Fibroblast of peridontal ligament (primary cell): ENCODE measurements around the gene MREG.
"Not testable (repeated sequence)": the region's sequence is repeated elsewhere in the genome, so short reads cannot be mapped to it uniquely, and the experiment has no call there.

ENCODE experiments used
- DNase-seq: peaks from one replicate; pipeline ENCODE4 v3.0.0-alpha.2; 2010; ENCODE audit errors: extremely low read depth

MREG gene

DNA sequence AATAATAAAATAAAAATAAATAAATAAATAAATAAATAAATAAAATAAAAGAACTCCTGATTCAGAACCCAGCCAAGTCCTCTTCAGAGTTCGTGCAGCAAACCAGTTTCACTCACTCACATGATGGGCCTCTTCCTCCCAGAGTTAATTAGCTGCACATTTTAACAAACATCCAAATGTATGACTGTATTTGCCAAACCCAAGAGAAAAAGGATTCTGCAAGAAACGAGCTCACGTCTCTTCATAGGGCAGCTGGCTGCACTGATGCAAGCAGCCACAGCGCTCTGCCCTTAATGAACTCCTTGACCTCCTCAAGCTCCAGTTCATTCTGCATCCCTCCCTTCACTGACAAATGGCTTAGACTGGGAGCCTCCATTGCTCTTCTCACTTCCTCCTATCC, 55.1 kb downstream of the MREG start:
- DNase-seq, result peak; percentile 75

DNA sequence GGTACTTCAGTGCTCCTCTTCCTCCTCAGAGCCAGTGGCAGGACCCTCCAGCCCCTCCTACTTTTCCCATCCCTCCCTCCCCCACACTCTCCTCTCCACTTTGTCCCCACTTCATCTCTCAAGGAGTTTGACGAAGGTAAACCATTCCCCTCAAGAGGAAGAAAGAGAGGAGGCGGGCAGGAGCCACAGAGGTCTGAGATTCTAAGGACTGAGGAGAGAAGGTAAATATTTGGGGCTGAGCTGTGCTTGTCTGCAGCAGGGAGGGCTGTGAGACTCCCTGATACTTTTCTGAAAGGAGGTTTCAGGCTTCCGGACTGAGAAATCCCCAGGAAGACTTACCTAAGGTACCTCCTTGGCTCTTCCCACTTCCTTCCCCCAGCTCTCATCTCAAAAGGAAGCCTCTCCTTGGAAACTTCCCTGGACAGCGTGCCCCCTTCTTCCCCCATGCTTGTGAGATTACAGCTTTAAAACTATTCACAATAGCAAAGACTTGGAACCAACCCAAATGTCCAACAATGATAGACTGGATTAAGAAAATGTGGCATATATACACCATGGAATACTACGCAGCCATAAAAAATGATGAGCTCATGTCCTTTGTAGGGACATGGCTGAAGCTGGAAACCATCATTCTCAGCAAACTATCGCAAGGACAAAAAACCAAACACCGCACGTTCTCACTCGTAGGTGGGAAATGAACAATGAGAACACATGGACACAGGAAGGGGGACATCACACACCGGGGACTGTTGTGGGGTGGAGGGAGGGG, 55.8 kb downstream of the MREG start:
- not testable (repeated sequence) for DNase-seq

DNA sequence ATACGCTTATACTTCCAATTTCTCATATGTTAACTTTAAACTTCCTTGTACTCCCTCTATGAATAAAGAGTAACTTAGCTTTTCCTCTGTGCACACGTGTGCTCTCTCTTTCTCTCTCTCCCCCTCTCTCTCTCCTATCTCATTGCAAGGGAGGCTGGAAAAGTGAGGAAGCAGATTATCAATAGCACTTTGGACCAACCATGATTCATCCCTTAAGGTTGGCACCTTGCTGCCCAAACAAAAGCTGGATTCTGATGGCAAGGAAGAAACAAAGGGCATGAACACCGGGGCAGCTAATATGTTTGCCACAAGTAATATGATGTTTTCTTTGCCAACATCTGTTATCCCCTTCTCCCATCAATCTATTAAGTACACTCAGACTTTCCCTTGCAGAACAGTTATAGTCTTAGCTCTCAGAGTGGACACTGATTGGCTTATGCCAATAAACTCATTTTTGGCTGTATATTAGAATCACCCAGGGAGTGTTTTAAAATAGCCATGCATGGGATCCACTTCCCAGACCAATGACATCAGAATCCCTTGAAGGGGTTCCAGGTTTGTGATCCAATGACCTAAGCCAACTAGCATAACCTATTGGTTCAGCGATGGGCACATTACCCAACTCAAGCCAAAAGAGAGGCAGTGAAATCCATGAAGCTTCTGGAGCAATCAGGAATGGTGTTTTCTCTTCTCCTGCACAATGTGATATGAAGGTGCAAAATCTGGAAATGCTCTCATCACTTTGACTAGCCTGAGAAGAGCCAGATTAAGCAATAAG, 60.3 kb downstream of the MREG start:
- no peak for DNase-seq

DNA sequence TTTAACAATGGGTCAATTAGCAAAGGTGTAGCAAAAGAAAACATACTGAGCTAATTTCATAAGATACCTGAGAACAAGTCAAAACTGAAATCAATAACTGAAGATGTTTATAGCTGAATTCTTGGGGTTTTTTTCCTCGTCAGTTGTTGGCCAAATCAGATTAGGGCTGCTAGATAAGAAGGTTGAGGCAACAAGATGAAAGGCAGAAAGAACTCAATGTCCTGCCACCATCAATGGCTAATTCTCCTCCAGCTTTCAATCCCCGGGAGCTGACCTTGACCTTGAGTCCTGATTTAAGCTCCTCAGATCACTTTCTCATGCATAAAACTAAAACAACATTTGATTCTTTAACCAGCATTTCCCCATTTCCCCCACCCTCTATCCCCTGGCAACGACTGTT, 61.8 kb downstream of the MREG start:
- no peak for DNase-seq

DNA sequence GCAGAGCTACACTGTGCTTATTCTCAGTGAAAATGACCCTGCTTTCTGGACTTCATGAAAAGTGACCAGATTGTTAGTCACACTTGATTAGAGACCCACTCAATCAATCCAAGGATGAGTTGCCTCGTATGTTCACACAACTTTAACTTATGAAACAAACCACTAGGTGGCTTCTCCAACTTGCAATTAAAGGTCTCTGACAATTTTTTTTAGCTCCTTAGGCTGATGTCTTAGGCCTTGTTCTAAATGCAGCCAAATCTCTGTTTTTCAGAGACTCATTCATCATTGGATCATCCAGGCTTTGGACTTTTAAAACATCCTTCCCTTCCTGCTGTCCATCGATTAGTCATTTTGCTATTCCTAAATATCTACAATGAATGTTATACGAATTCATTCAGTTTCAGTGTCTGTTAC, 63.4 kb downstream of the MREG start:
- peak; percentile 71 for DNase-seq

DNA sequence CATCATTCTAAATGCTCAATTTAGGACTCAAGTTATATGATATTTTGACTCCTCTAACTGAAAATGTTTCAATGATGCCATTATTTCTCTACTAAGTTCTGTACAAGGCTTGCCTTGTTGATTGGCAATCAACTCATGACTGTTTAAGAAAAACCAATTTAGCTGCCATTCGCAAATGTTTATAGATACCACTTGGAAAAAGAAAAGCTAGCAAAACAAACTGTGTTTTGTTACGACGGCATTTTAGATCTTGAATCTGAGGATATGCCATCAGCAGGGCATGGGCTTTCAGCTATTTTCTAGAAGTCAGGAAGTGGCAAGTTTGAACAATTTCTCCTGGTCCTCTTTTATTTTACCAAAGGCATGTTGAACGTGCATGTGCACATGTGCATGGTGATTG, 65.3 kb downstream of the MREG start:
- DNase-seq, result no peak

DNA sequence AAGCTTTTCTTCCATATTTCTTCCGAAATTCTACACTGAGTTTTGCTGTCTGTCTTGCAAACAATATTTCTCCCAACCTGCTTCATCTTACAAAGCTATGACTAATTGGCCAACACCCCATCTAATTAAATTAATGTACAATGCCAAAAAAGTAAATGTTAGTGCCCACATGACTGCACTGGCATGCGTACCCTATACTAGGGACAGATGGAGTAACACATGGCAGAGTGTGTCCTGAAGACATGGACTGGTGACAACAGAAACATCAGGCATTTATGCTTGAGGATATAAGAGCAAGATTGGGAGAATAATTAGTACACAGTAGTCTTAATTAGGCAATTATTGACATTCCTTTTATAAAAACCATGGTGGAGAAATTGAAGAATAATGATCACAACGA, 66.8 kb downstream of the MREG start:
- DNase-seq, result no peak

DNA sequence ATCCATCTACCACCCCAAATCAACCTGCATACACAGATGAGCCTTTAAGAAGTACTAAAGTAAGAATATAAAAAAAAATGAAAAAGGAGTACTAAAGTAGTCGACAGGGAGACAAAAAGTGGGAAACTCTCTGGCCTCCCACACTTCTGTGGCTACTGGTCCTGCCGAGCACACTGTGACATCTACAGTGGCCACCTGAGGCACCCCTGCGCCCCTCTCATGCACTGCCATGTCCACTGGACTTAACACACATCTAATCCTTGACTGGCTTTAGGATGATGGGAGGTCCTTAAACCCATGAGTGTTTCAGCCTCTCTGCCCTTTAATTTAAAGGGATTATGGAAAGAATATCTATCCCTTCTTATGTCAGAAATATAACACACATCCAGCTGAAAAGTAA, 71.2 kb downstream of the MREG start:
- DNase-seq, result no peak

DNA sequence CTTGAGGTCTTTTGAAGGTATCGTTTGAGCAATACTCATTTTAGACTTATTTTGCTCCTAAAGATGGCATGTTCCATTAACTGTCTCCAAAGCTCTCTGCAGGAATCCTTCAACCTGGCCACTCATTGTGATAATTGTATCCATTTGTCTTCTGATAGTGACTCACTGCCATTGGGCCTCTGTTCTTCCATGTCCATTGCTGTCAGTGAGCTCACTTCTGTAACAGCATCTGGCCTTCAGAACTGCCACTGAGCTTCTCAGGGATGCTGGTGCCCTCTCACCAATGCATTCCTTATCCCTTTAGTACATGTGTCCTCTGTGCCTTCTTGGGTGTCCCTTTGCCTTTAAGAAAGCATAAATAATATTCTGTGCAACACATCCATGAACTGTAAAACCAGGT, 71.6 kb downstream of the MREG start:
- no peak for DNase-seq

DNA sequence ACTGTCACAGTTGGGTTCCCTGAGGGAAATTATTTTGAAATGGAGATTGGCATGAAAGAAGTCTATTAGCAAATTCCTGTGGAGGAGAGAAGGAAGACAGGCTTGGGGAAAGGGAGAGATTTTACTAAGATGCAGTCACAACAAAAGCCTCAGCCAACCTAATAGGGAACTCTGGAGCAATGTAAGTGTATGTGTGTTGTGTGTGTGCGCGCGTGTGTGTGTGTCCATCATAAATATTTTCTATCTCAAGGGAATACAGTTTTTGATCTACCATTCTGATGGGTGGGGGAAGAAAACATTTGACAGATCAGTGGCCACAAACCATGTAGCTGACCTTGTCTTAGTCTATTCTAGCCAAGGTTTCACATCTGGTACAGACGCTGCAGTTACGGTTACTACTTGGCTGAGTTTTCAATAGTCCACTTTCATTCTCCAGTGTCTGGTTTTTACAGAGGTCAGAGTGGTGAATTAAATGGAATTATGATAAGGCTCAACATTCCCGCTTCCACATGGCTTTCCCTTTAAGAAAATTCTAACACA, 72.6 kb downstream of the MREG start:
- DNase-seq, result no peak

DNA sequence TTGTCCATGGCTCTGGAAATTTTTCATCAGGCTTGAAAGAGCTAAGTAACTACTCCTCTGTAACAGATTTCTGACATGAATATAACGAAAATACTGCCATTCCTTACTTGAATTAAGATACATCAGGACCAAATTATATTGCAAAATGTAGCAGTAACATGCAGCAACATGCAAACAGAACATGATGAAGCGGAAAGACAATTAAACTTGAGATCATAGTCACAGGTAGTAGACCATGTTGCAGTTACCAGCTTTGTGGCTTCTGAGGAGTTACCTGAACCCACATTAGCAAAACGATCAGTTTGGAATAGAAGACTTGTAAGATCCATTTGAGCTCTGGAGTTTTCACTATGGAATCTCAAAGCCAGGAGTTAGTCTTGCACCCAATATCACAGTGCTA, 76.2 kb downstream of the MREG start:
- no peak for DNase-seq

DNA sequence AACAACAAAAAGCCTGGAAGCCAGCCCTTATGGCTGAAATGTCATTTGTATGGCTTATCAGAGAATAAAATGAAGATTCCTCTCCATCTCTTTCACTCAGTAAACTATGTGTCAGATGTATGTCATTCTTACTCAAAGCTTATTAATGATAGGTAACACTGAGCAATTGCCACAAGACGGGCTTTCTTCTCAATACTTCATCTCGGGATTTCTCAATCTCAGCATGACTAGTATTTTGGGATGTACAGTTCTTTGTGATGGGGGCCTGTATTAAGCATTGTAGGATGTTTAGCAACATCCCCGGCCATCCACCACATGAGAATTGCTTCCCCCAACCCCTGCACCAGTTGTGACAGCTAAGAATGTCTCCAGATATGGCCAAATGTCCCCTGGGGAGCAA, 80.2 kb downstream of the MREG start:
- DNase-seq, result no peak

DNA sequence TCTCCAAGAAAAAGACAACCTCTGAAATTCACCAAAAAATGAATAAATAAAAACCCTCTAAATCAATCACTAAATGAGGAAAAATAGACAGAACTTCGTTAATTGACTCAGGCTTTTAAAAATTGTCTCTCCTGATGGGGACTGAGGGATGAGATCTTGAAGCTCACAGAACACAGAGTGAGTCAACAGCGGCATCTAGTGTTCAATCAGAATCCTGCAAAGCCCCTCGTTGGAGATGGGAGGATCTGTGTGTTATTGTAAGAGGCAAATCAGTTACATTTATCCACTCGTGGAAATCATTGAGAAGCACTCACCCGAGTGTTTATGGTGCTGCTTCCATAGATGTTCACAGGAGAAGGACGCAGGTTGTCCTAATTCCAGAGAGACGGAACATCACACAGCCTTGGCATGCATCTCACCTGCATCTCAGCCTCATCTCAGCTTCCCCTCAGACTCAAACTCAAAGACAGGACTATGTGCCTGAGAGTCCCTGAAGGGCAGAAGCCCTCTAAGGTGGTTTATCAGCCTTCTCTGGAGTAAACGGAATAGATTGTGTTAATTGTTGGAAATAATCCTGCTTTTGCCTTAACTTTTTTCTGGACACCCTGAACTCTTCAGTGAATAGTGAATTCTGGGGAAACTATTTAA, 82.0 kb downstream of the MREG start:
- peak; percentile 91 for DNase-seq

DNA sequence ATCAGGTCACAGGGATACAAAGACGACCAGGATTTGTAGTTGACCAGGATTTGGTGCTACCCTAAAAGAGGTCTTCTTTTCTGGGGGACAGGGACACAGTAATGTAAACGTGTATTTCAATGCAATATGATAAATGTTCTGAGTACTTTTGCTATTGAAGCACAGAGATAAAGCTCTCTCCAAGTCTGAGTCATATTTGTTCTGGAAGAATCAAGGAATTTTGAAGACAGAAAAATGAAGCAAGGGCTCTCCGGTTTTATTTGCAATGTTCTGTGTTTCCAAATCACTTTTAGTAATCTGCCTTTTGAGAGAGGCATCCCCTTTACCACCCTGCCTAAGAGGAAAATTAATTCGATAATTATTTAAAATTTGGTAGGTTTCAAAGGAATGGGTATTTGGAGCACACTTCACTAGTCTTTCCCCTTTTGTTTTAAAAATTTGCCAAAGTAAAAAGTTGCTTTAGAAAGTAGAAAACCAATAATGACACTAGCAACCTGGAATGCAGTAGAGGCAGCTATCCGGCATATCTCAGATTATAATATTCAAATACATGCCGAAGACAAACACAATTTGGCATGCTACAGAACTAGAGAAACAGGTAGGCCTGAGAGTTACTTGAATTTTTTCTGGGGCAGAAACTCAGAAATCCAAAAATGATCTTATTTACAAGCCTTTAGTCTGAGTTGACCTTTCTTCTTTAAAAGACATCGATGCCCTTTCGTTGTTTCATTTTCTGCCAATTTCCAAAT, 82.7 kb downstream of the MREG start:
- peak; percentile 64 for DNase-seq

DNA sequence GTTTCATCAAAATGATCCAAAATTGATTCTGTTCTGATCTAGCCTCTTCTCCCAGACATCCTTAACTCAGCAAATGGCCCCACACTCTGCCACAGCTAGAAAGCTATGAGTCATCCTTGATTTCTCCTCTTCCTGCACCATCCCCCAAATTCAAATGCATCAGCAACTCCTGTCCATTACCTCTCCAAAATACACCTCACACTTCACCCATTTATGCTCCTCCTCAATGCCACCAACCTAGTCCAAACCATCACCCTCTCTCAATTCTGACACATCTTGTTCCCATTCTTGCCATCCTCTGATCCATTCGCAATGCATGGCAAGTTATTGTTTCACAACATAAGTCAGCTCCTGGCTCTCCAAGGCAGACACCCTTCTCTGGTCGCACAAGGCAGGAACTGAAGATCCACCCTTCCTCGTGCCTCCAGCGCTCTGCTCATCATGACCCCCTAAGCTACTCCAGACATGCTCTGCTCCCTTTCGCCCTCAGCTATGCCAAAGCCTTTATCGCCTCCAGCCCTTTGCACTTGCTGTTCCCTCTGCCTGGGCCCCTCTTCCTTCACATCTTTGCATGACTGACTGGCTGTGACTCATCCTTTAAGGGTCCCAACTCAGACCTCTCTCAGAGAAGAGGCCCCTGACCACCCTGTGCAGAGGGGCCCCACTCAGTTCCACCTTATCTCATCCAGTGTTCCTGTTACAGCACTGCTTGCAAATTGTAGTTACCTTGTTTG, 83.6 kb downstream of the MREG start:
- peak; percentile 25 for DNase-seq

DNA sequence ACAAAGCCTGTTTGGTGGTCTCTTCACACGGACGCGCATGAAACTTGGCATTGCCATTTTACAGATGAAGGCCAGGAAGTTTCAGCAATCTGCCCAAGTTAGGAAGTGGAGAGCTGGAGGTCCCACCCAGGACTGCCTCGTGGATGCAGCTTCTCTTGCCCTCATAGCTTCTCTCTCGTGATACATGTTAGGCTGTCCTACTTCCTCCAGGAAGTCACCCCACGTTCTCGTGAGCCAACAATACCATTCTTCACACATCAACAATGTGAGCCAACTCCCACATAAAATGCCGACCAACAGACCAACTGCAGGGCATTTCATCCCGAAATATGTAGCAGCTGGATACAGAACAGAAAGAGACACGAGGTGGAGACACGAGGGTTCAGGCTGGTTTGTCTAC, 85.3 kb downstream of the MREG start:
- DNase-seq, result no peak

DNA sequence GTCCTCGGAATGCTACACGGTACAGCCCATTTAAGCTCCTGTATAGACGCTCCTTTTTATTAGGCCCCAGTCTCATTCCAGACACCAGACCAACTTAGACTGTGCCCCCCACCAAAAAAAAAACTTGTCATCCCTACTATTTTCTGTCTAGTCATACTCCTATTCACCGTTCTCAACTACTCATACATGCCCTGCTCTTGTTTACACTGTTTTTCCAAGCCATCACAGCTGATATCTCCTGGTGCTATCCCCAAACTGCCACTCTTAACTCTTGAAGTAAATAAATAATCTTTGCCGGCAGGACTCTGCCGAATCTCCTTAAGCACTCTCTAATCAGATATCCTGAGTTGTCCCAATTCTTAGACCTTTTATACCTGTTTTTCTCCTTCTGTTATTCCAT, 86.4 kb downstream of the MREG start:
- not testable (repeated sequence) for DNase-seq

DNA sequence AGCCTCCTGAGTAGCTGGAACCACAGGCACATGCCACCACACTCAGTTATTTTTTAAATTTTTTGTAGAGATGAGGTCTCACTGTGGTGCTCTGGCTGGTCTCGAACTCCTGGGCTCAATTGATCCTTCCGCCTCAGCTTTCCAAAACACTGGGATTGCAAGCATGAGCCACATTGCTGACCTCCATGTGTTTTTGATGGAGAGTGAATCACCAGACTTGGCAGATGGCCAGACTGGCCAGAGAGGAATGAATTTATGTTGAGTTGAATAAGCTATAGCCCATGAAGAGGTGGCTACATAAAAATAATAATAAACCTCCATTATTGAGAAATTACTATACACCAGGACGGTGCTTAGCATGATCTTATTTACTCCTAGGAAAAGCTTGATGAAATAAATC, 91.5 kb downstream of the MREG start:
- peak; percentile 95 for DNase-seq

DNA sequence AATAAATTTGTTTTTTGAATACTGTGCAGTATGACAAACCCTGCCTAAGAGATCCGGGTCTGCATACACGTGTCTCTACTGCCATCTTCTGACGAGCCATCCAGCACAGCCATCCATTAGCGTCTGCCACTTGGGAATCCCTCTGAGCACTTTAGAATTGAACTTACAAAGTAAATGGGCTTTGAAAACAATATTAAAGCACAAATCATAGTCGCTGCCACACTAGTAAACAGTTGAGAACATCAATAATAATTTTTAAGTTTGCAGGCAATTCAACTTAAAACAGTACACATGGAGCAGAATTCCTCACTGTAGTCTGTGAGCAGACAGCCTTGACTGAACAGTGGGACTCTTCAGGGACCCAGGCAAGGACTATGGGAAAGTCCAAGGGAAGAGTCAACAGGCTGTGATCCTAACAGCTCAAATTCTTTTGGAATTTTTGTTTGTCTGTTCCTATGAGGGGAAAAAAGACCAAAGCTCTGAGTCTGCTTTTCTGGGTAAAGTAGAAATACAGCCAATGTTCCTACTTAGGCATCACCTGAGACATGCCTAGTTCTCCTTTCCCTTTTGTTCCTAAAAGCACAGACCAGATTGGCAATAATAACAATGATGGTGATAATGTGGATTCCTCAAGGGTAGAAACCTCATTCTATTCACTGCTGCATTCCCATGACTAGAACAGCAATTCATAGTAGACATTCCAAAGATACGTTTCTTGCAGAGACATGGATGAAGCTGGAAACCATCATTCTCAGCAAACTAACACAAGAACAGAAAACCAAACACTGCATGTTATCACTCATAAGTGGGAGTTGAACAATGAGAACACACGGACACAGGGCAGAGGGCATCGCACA, 92.9 kb downstream of the MREG start:
- peak; percentile 93 for DNase-seq

DNA sequence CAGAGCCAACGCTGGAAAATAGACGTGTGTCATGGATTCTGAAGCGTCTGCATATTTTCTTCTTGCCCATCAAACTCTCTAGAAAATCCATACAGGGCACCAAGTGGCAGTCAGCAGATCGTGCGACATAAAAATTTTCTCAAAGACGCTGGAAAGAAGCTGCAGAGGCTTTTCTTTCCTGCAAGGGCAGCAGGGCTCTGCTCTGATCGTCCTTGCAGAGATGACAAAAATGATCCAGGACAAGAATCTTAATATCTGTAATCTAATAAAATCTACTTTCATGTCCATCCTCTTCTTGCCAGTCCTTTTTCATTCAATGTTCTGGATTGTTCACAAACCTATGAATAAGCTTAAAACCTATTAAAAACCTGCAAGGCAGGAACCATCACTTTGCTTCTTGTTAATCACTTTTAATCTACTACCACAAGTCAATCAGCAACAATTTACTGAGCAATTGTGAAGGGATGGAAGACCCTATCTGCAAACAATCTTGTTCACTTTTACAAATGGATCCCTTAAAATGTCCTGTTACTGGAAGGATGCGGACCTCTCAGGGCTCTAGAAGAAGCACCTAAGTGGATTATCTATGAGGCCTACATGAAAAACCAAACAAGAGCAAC, 93.6 kb downstream of the MREG start:
- no peak for DNase-seq
